ENCODE results near the gene NOTCH1. TPM values are rescaled to one million over a fixed set of nuclear protein-coding genes. Genes with fewer than 3 reads are reported as not detected.

The NOTCH1 gene
- total RNA-seq, 1 donor: 10.5 TPM

DNA sequence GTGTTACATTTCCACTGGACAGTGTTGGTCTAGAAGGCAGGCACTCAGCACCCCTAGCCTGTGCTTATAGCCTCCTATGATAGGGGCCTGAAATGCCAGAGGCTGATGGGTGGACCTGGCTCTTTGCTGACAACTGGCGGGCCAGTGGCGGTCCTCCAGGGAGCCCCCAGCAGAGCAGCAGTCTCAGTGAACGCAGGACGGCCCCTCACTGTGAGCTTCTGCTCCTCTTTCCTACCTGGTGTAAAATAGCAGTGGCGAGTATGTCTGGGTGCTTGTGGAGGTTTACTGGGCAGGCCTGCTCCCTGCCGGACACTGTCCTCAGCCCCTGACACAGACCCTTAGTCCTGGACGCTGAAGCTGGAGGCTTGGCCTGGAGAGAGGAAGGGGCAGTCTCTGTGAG, 59.7 kb downstream of the NOTCH1 start:
- H4K20me1 ChIP-seq (ENCODE audit: insufficient read depth, low read length): peaks cover 19% of the 10 kb centered on the region
- no peak for TF ChIP-seq CTCF (IDR thresholded peaks at IDR 0.05; ENCODE audit: extremely low read depth, low read depth, low read length)
- no peaks in the 10 kb centered on the region for H3K36me3 ChIP-seq (ENCODE audit: insufficient read depth, low read length)
- no peaks in the 10 kb centered on the region for H3K9me3 ChIP-seq (ENCODE audit: low read depth, low read length)
- DNase-seq (ENCODE audit: insufficient read length, low spot score, missing footprints): no peak
- H3K27me3 ChIP-seq (ENCODE audit: insufficient read depth, low read length): no peaks in the 10 kb centered on the region
- no peak overlapping the region for H3K4me2 ChIP-seq (ENCODE audit: insufficient read depth, low read length)
- H3K79me2 ChIP-seq (ENCODE audit: insufficient read depth, low read length): peaks cover 17% of the 10 kb centered on the region
- H3K4me1 ChIP-seq (ENCODE audit: insufficient read depth, low read length): peaks cover 18% of the 10 kb centered on the region
- no peak overlapping the region for H3K4me3 ChIP-seq (ENCODE audit: insufficient read depth, low read length)
- no peak overlapping the region for H3K27ac ChIP-seq (ENCODE audit: low read depth, low read length)
- no peak overlapping the region for H2AFZ ChIP-seq (ENCODE audit: low read length)

DNA sequence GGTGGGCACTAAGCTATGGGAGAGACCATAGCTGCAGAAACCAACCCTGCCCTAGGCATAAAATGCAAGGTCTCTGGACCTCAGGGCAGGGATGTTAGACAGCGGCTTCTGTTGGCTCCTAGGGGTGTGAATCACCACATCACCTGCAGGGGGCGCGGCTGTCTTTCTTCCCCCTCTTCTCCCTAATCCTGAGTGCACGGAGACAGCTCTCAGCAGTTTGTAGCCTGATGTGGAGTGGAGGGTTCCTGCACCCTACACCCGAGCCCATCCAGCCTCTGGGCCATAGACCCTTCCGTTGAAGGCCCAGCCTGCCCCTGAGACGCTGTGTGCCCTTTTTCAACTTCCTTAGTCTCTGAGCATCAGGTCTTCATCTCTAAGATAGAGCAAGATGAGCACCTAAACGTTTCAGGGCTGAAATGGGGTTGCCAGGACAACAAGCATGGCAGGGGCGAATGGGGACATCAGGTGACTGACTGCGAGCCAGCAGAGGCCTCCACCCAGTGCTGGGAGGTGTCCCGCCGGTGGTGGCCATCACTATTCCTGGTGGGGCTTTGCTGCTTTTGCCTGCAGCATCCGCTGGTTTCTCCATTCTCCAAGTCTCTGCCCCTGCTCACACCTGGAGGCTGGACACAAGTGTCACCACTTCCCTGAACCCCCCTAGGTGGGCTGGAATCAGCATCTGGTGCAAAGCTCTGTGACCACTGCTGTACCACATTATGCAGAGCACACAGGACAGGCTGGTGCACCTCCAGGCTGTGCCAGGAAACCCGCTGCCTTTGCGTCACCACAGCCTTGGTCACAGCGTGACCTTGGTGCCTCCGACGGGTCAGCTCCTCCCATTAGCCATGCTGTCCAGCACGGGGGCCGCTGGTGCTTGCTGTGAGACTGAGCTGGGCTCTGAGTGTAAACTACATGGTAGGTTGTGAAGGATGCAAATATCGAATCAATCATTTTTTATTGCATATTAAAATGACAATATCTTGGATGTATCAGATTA, 60.5 kb downstream of the NOTCH1 start:
- peak; percentile 87 for TF ChIP-seq CTCF (IDR thresholded peaks at IDR 0.05; ENCODE audit: extremely low read depth, low read depth, low read length)
- DNase-seq (ENCODE audit: insufficient read length, low spot score, missing footprints): peak; percentile 97
- Histone ChIP-seq H3K27ac (ENCODE audit: low read depth, low read length) (no peak overlapping the region), H3K27me3 (ENCODE audit: insufficient read depth, low read length) (no peaks in the 10 kb centered on the region), H3K9me3 (ENCODE audit: low read depth, low read length) (no peaks in the 10 kb centered on the region), H3K79me2 (ENCODE audit: insufficient read depth, low read length) (peaks cover 23% of the 10 kb centered on the region), H3K4me3 (ENCODE audit: insufficient read depth, low read length) (peak overlapping the region; percentile 84), H3K36me3 (ENCODE audit: insufficient read depth, low read length) (no peaks in the 10 kb centered on the region), H4K20me1 (ENCODE audit: insufficient read depth, low read length) (peaks cover 23% of the 10 kb centered on the region), H2AFZ (ENCODE audit: low read length) (no peak overlapping the region), H3K4me1 (ENCODE audit: insufficient read depth, low read length) (peaks cover 18% of the 10 kb centered on the region), H3K4me2 (ENCODE audit: insufficient read depth, low read length) (peak overlapping the region; percentile 96)

DNA sequence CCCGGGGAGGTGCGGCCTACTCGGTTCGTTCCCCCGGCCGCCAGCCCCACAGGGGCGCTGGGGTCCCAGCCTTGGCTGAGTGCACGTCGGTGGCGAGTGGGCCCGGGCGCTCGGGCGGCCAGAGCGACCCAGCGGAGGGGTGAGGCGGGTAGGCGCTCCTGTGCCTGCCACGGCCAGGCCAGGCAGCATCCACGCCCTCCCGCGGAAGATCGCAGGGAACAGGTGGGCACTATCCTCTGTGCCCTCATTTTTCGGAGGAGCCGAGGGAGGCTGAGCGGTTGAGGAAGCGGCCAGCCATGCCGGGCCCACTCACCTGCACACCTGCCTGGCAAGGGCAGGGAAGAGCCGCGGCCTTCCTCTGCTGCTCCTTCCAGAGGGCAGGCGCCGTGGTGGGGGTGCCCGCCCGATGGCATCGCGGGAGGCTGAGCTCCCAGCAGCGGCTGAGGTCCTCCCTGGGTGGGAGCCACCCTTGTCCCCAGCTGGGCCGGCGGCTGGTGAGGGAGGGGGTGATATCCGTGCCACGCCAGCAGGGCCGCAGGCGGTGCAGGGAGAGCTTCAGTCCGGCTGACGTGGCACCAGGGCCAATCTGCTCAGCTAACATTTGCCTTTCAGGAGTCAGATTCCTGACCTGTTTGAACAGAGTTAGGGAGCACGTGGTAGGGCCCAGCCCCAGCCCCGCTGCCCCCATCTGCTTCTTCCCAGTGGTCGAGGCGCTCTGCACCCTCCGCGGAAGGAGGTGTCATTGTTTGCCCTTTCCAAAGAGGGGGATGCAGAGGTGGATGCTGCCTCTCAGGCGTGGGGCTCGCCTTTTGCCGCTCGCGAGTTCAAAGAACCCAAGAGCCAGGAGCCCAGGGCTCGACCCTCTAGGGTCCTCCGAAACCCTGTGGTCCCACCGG, 61.4 kb downstream of the NOTCH1 start:
- peak overlapping the region; percentile 86 for H2AFZ ChIP-seq (ENCODE audit: low read length)
- TF ChIP-seq CTCF (IDR thresholded peaks at IDR 0.05; ENCODE audit: extremely low read depth, low read depth, low read length): no peak
- H3K4me3 ChIP-seq (ENCODE audit: insufficient read depth, low read length): peak overlapping the region; percentile 84
- peaks cover 33% of the 10 kb centered on the region for H4K20me1 ChIP-seq (ENCODE audit: insufficient read depth, low read length)
- peaks cover 32% of the 10 kb centered on the region for H3K79me2 ChIP-seq (ENCODE audit: insufficient read depth, low read length)
- H3K4me2 ChIP-seq (ENCODE audit: insufficient read depth, low read length): peak overlapping the region; percentile 96
- H3K4me1 ChIP-seq (ENCODE audit: insufficient read depth, low read length): peaks cover 18% of the 10 kb centered on the region
- H3K9me3 ChIP-seq (ENCODE audit: low read depth, low read length): no peaks in the 10 kb centered on the region
- peak overlapping the region; percentile 94 for H3K27ac ChIP-seq (ENCODE audit: low read depth, low read length)
- no peak for DNase-seq (ENCODE audit: insufficient read length, low spot score, missing footprints)
- peaks cover 6% of the 10 kb centered on the region for H3K36me3 ChIP-seq (ENCODE audit: insufficient read depth, low read length)
- H3K27me3 ChIP-seq (ENCODE audit: insufficient read depth, low read length): no peaks in the 10 kb centered on the region

Measured in osteoblast (primary cell).